ENCODE data around the gene EPSTI1. TPM values are rescaled to one million over a fixed set of nuclear protein-coding genes. Genes with fewer than 3 reads are reported as not detected.
A peak's percentile ranks its signal among the peaks of the same experiment; 100 is the strongest.

Gene EPSTI1
- total RNA-seq, 1 donor from 2014 or later: 96.0 TPM

DNA sequence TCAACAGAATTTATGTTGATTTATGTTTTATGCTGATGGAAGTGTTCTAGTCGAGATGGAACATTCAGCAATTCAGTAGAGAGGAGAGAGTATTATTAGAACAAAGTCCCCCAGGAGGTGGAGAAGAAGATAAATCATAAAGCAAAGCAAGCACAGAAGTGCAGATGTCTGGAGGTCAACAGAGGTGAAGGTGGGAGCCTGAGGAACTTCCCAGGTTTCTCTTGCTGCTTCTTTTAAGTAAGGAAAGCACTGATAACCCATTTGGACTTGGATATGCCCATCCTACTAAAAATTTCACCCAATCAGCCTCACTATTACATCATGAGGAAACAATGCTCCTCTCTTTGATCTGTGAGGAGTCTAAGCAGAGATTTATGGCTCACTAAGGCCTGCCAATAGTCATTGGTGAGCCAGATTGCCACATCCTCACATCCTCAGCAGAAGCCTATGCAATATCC, 98.8 kb downstream of the EPSTI1 start:
- Histone ChIP-seq H3K36me3 (ENCODE audit: insufficient read depth, low read length) (no peaks in the 10 kb centered on the region), H3K4me1 (ENCODE audit: insufficient read depth, low read length) (no peaks in the 10 kb centered on the region), H3K79me2 (ENCODE audit: insufficient read depth, low read length) (no peaks in the 10 kb centered on the region), H4K20me1 (ENCODE audit: insufficient read depth, low read length) (no peaks in the 10 kb centered on the region), H2AFZ (ENCODE audit: low read depth, low read length) (no peak overlapping the region), H3K4me3 (ENCODE audit: insufficient read depth, low read depth, low read length) (no peak overlapping the region), H3K27ac (ENCODE audit: low read depth, low read length) (no peak overlapping the region), H3K9ac (ENCODE audit: low read length) (no peak overlapping the region), H3K4me2 (ENCODE audit: low read length) (no peak overlapping the region), H3K9me3 (ENCODE audit: insufficient read depth, low read depth, low read length) (no peaks in the 10 kb centered on the region), H3K27me3 (ENCODE audit: insufficient read depth, low read length) (no peaks in the 10 kb centered on the region)
- H3K4me1 Mint-ChIP-seq (ENCODE audit: low read depth, unreplicated experiment): no peaks in the 10 kb centered on the region
- no peaks in the 10 kb centered on the region for H3K27me3 Mint-ChIP-seq (ENCODE audit: low read depth, unreplicated experiment)
- no peaks in the 10 kb centered on the region for H3K9me3 Mint-ChIP-seq (ENCODE audit: unreplicated experiment)
- no peak overlapping the region for H3K27ac Mint-ChIP-seq (ENCODE audit: unreplicated experiment)
- DNase-seq (ENCODE audit: low read depth) (peak; percentile 11), FAIRE-seq (no peak)
- no peak overlapping the region for H3K4me3 Mint-ChIP-seq (ENCODE audit: unreplicated experiment)
- TF ChIP-seq EZH2 (IDR thresholded peaks at IDR 0.05; ENCODE audit: insufficient read depth, low read length): no peak
- TF ChIP-seq, protein P1, sequence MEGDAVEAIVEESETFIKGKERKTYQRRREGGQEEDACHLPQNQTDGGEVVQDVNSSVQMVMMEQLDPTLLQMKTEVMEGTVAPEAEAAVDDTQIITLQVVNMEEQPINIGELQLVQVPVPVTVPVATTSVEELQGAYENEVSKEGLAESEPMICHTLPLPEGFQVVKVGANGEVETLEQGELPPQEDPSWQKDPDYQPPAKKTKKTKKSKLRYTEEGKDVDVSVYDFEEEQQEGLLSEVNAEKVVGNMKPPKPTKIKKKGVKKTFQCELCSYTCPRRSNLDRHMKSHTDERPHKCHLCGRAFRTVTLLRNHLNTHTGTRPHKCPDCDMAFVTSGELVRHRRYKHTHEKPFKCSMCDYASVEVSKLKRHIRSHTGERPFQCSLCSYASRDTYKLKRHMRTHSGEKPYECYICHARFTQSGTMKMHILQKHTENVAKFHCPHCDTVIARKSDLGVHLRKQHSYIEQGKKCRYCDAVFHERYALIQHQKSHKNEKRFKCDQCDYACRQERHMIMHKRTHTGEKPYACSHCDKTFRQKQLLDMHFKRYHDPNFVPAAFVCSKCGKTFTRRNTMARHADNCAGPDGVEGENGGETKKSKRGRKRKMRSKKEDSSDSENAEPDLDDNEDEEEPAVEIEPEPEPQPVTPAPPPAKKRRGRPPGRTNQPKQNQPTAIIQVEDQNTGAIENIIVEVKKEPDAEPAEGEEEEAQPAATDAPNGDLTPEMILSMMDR (IDR thresholded peaks at IDR 0.05; ENCODE audit: insufficient read depth, low read depth, low read length): no peak
- H3K36me3 Mint-ChIP-seq (ENCODE audit: low read depth, unreplicated experiment): peaks cover 13% of the 10 kb centered on the region

DNA sequence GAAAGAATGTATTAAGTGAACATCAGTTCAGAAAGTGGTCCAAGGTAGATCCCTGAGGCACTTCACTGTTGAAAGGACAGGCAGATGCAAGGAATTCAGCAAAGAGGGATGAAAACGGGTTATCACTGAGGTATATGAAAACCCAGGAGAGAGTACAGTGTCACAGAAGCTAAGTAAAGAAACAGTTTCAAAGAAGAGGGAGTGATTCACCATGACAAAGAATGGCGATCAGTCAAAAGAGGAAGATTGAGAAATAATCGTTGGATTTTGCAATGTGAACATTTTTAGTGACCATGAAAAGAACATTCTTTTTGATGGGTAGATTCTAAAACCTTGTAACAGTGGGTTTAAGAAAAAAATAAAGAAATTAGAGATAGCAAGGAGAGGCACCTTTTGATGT, 99.3 kb downstream of the EPSTI1 start:
- TF ChIP-seq, protein P1 (IDR thresholded peaks at IDR 0.05; ENCODE audit: insufficient read depth, low read depth, low read length): no peak
- TF ChIP-seq EZH2 (IDR thresholded peaks at IDR 0.05; ENCODE audit: insufficient read depth, low read length): no peak
- Histone ChIP-seq H4K20me1 (ENCODE audit: insufficient read depth, low read length) (no peaks in the 10 kb centered on the region), H3K4me1 (ENCODE audit: insufficient read depth, low read length) (no peaks in the 10 kb centered on the region), H3K27me3 (ENCODE audit: insufficient read depth, low read length) (no peaks in the 10 kb centered on the region), H3K4me3 (ENCODE audit: insufficient read depth, low read depth, low read length) (no peak overlapping the region), H2AFZ (ENCODE audit: low read depth, low read length) (no peak overlapping the region), H3K36me3 (ENCODE audit: insufficient read depth, low read length) (no peaks in the 10 kb centered on the region), H3K79me2 (ENCODE audit: insufficient read depth, low read length) (no peaks in the 10 kb centered on the region), H3K9ac (ENCODE audit: low read length) (no peak overlapping the region), H3K27ac (ENCODE audit: low read depth, low read length) (no peak overlapping the region), H3K9me3 (ENCODE audit: insufficient read depth, low read depth, low read length) (no peaks in the 10 kb centered on the region), H3K4me2 (ENCODE audit: low read length) (no peak overlapping the region)
- H3K27ac Mint-ChIP-seq (ENCODE audit: unreplicated experiment): no peak overlapping the region
- DNase-seq (ENCODE audit: low read depth) (no peak), FAIRE-seq (no peak)
- peaks cover 13% of the 10 kb centered on the region for H3K36me3 Mint-ChIP-seq (ENCODE audit: low read depth, unreplicated experiment)
- H3K27me3 Mint-ChIP-seq (ENCODE audit: low read depth, unreplicated experiment): no peaks in the 10 kb centered on the region
- H3K4me3 Mint-ChIP-seq (ENCODE audit: unreplicated experiment): no peak overlapping the region
- no peaks in the 10 kb centered on the region for H3K4me1 Mint-ChIP-seq (ENCODE audit: low read depth, unreplicated experiment)
- H3K9me3 Mint-ChIP-seq (ENCODE audit: unreplicated experiment): no peaks in the 10 kb centered on the region

DNA sequence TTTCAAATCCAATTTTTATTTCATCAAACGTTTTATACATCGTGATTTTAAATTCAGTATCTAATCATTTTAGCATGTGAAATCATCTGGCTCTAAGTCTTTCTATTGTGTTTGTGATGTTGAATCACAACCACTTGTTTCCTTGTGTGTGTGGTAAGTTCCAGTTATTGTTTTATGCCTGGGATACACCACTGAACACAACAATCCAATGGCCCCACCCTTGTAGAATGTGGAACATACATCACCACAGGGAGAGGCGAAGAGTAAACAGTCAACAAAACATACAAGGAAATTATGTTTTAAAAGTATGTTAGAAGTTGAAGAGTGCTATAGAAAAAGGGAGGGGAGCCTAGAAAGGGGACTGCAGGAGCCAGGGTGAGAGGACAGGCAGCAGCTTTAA, 100.5 kb downstream of the EPSTI1 start:
- no peaks in the 10 kb centered on the region for H3K79me2 ChIP-seq (ENCODE audit: insufficient read depth, low read length)
- no peak for DNase-seq (ENCODE audit: low read depth)
- TF ChIP-seq, protein P1 (IDR thresholded peaks at IDR 0.05; ENCODE audit: insufficient read depth, low read depth, low read length): no peak
- no peak for TF ChIP-seq EZH2 (IDR thresholded peaks at IDR 0.05; ENCODE audit: insufficient read depth, low read length)
- no peak overlapping the region for H3K4me2 ChIP-seq (ENCODE audit: low read length)
- Mint-ChIP-seq H3K4me1 (ENCODE audit: low read depth, unreplicated experiment) (no peaks in the 10 kb centered on the region), H3K27me3 (ENCODE audit: low read depth, unreplicated experiment) (no peaks in the 10 kb centered on the region), H3K27ac (ENCODE audit: unreplicated experiment) (no peak overlapping the region), H3K9me3 (ENCODE audit: unreplicated experiment) (peaks cover 1% of the 10 kb centered on the region), H3K36me3 (ENCODE audit: low read depth, unreplicated experiment) (peaks cover 8% of the 10 kb centered on the region), H3K4me3 (ENCODE audit: unreplicated experiment) (no peak overlapping the region)
- H3K27me3 ChIP-seq (ENCODE audit: insufficient read depth, low read length): no peaks in the 10 kb centered on the region
- H3K9me3 ChIP-seq (ENCODE audit: insufficient read depth, low read depth, low read length): no peaks in the 10 kb centered on the region
- H3K27ac ChIP-seq (ENCODE audit: low read depth, low read length): no peak overlapping the region
- no peaks in the 10 kb centered on the region for H4K20me1 ChIP-seq (ENCODE audit: insufficient read depth, low read length)
- FAIRE-seq: no peak
- H3K36me3 ChIP-seq (ENCODE audit: insufficient read depth, low read length): no peaks in the 10 kb centered on the region
- no peaks in the 10 kb centered on the region for H3K4me1 ChIP-seq (ENCODE audit: insufficient read depth, low read length)
- H3K9ac ChIP-seq (ENCODE audit: low read length): no peak overlapping the region
- no peak overlapping the region for H2AFZ ChIP-seq (ENCODE audit: low read depth, low read length)
- H3K4me3 ChIP-seq (ENCODE audit: insufficient read depth, low read depth, low read length): no peak overlapping the region
